GM18517 (cell line): ENCODE data around the gene FFAR2.
A peak's percentile ranks its signal among the peaks of the same experiment; 100 is the strongest.
"Not testable (repeated sequence)": the region's sequence is repeated elsewhere in the genome, so short reads cannot be mapped to it uniquely, and the experiment has no call there.

Experiments
- ATAC-seq: cut with Tn5 transposase; IDR thresholded peaks from one replicate; pipeline ENCODE4 v1.9.1; 2021; ENCODE audit warnings: mild to moderate bottlenecking, moderate library complexity; ENCODE audit not compliant: unreplicated experiment

Gene FFAR2

GRCh38 chr19:35447606-35448469, at the start of gene FFAR2:
Gene FFAR2, plus strand, starts transcription at chr19:35448257. Its CDS starts 1,458 bp downstream, at chr19:35449715.
- no peak for ATAC-seq

GRCh38 chr19:35398570-35398969, 49.5 kb upstream of the FFAR2 start:
- ATAC-seq, result no peak

GRCh38 chr19:35399231-35399630, 48.8 kb upstream of the FFAR2 start:
- ATAC-seq, result no peak

GRCh38 chr19:35399948-35400772, 47.9 kb upstream of the FFAR2 start:
- no peak for ATAC-seq

GRCh38 chr19:35400773-35401100, 47.3 kb upstream of the FFAR2 start:
- no peak for ATAC-seq

- not testable (repeated sequence) for ATAC-seq
Observed at GRCh38 chr19:35401416-35401815, 46.6 kb upstream of the FFAR2 start.

- ATAC-seq, result no peak
Observed at GRCh38 chr19:35403116-35403760, 44.8 kb upstream of the FFAR2 start.

GRCh38 chr19:35404879-35405622, 43.0 kb upstream of the FFAR2 start:
- ATAC-seq, result no peak

GRCh38 chr19:35407619-35408018, 40.4 kb upstream of the FFAR2 start:
- ATAC-seq, result no peak

GRCh38 chr19:35408284-35409171, 39.5 kb upstream of the FFAR2 start:
- ATAC-seq, result peak; percentile 69

- ATAC-seq, result no peak
Observed at GRCh38 chr19:35409191-35409590, 38.9 kb upstream of the FFAR2 start.

- no peak for ATAC-seq
Observed at GRCh38 chr19:35410487-35410886, 37.6 kb upstream of the FFAR2 start.

- ATAC-seq, result no peak
Observed at GRCh38 chr19:35414442-35414841, 33.6 kb upstream of the FFAR2 start.

GRCh38 chr19:35416331-35416730, 31.7 kb upstream of the FFAR2 start:
- no peak for ATAC-seq

- no peak for ATAC-seq
Observed at GRCh38 chr19:35417278-35417677, 30.8 kb upstream of the FFAR2 start.

GRCh38 chr19:35417713-35418534, 30.1 kb upstream of the FFAR2 start:
- no peak for ATAC-seq

GRCh38 chr19:35419046-35419445, 29.0 kb upstream of the FFAR2 start:
- ATAC-seq, result no peak

GRCh38 chr19:35419805-35420204, 28.3 kb upstream of the FFAR2 start:
- no peak for ATAC-seq

- ATAC-seq, result no peak
Observed at GRCh38 chr19:35421362-35421761, 26.7 kb upstream of the FFAR2 start.
